ENCODE data around the gene CEP126. TPM values are rescaled to one million over a fixed set of nuclear protein-coding genes. Genes with fewer than 3 reads are reported as not detected.

Gene CEP126
- total RNA-seq (2014; rRNA removed; shearing (Covaris generic)), result 1.1 and 1.2 TPM in 2 replicates

DNA sequence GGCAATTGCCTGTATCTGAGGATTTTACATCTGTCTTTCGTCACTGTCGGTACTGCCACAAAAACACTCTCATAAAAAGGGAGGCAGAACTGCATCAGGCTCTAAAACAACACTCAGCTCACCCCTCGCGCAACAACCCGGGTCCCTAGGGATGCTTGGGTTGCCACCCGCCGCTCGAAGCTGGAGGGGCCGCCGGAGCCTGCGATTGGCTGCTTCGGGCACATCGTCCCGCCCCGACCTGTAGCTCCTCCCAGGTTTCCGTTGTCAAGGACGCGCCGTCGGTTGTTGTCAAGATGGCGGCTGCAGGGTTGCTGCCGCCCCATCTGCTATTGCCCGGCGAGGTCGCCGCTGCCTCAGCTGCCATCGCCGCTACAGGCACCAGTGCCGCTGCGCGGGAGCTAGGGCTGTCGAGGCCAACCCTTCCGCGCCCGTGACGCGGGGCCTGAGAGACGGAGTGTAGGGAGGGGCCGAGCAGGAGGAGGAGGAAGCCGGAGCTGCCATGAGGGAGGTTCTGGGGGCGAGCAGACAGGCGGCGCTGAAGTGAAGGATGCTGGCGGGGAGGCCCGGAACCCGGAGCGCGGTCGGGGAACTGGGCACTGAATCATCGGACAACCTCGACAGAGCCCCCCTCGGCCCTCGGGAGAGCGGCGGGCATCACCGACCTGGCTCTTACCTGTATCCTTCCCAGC, at the start of gene CEP126:
Gene CEP126, plus strand, starts transcription at position 273 of the 689 bp plus-strand sequence. Its CDS starts 275 bp downstream, at position 548.
- DNase-seq (ENCODE audit: low spot score), result peak; percentile 92

- no peak for DNase-seq (ENCODE audit: low spot score)
These were observed 48.0 kb upstream of the CEP126 start for GRCh38 chr11:101866619-101867491.

DNA sequence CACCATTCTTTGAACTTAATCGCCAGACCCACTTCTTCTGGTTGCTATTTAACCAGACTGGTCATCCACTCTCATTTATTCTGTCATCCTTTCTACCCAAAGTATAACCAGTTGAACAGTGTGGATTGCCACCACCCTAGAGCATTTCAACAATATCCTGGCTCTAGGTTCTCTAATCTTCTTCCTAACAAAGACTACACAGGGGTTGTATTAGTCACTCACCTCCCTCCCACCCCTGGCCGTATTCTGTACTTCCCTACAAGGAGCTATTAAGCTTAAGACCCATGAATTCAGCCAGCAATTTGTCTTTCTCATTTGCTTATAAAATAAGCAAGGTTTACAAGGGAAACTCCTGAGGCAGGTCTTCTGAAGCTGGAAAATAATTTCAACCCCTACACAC, 46.9 kb upstream of the CEP126 start:
- DNase-seq (ENCODE audit: low spot score), result no peak

DNA sequence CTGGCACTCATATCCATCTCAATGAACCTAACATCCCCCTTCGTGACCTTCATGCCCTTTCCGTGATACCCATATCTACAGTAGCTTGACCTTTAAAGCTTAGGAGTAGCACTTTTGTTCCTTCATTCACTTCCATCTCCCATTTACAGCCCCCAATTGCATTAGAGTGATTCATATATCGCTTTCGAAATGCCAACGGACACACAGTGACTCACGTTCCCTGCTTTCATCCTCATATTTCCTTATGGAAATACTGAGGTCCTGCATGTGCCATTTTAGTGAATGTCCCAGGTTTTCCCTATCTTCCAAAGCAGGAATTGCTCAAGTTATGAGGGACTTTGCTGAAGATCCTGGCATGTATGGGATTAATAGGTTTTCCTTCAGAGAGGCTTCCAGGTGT, 44.3 kb upstream of the CEP126 start:
- peak; percentile 21 for DNase-seq (ENCODE audit: low spot score)

DNA sequence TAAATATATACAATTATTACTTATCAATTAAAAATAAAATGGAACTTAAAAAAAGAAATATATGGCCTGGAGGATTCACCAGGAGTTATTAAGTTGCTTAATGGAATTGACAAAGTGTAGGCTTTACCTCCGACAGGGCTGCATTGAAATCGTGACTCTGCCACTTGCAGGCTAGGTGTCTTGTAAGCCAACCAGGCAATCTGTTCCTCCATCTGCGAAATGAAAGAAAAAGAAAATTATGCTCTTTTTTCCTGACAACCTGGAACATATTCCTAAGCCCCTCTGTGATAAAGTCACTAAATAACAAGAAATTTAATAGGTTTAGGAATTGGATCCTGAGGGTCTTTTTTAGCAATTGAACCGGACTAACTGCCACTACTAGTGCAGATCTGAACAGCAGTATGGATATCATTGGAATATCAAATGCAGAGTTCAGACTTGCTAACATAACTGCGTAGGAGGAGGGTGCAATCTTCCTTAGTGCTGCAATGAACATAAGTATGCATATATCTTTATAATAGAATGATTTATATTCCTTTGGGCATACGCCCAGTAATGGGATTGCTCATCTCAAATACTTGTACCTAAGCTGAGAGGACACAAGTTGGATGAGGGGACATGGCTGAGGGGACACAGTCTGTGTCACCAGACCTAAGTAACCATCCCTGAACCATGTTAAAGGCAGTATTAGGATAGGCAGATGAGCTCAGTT, 42.5 kb upstream of the CEP126 start:
- no peak for DNase-seq (ENCODE audit: low spot score)

- DNase-seq (ENCODE audit: low spot score), result peak; percentile 44
These were observed 34.6 kb upstream of the CEP126 start for GRCh38 chr11:101880222-101880621.

DNA sequence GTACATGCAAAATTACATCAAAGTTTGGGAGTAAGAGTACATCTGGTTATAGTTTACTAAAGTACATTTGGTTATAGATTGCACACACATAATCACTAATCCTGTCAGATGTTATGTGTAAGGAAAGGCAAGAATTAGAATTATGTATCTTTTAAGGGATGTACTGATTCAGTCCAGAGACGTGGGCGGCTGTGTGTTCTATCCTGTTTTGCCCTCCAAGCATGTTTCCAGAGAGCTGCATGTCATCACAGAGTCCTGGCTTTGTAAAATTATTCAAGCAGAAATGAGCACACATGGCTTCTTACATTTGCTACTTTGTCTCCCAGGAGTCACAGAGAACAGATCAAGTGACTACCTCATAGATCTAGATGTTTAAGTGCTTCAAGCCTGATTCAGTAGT, 33.2 kb upstream of the CEP126 start:
- DNase-seq (ENCODE audit: low spot score), result no peak

GRCh38 chr11:101885631-101886030, 29.2 kb upstream of the CEP126 start:
- no peak for DNase-seq (ENCODE audit: low spot score)

- no peak for DNase-seq (ENCODE audit: low spot score)
These were observed 25.0 kb upstream of the CEP126 start for GRCh38 chr11:101889767-101890166.

DNA sequence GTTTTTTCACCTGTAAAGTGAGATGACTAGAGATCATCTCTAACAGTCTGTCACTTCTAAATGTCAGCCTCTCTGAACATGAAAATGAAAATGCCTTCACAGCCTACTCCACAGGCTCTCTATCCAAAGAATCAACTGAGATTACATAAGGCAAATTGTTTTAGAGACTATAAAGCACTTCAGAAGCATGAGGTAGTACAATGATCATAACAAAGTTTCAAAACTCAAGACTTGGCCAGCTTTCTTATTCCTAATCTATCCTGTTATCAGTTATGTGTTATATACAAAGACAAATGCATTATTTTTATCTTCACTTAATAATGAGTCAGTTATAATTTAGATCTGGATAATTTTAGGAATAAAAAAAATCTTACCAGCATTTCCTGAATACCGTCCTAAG, 20.3 kb upstream of the CEP126 start:
- DNase-seq (ENCODE audit: low spot score), result no peak

GRCh38 chr11:101907815-101908214, 7.0 kb upstream of the CEP126 start:
- no peak for DNase-seq (ENCODE audit: low spot score)

- no peak for DNase-seq (ENCODE audit: low spot score)
These were observed 5.7 kb upstream of the CEP126 start for GRCh38 chr11:101909087-101909486.

- peak; percentile 49 for DNase-seq (ENCODE audit: low spot score)
These were observed 2.0 kb upstream of the CEP126 start for GRCh38 chr11:101912823-101913284.

DNA sequence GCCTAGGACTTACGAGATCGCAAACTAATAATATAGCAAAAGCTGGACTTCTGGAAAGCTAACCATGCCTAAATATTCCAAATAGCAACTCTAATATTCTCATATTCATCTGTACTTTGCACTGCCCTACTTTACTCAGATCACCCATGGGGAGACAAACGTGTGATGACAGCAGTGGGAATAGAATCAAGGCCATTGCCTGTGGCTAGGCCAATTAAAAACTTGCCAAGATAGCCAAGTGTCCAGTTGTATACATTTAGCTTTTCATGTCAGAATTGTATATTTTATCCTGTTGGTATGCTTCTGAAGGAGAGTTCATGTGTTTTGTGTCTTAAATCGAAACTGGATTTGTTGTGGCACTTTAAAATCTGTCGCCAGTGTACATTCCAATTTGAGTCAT, 1.2 kb upstream of the CEP126 start:
- no peak for DNase-seq (ENCODE audit: low spot score)

DNA sequence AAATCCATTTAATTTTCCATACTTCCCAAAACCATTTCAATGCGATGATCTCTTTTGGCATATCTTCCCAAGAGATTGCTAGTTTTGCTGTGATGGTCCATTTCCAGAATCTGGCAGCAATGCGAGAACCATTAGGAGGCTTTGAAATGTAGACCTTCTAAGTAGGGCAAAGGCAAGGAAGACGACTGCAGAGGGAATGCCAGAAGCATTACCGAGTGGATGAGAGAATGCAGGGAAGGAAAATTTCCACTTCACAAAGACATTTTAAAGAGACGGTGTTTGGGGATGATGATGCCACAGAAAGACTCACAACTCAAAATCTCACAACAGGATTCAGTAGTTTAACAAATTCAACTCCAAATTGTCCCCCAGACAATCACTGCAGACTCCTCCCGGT, 471 bp upstream of the CEP126 start:
- DNase-seq (ENCODE audit: low spot score), result peak; percentile 9

- peak; percentile 11 for DNase-seq (ENCODE audit: low spot score)
These were observed 1.0 kb downstream of the CEP126 start for GRCh38 chr11:101915791-101916291.

DNA sequence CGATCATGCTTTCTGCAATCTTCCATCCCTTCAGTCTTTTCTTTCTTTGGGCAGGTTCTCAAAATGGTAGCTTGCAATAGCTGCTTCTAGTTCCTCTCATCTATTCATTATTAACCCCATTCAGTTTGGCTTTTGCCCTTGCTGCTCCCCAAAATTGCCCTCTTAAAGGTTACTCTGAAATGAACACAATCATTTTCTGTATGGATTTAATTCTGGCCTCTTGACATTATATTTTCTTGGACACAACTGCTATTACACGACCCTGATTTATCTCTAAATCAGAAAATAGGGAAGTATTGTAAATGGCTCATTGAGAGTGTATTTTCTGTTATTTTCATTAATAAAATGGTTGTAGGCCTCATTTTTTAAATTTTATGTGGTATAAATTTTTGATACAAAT, 1.6 kb downstream of the CEP126 start, which contains the start of gene ANGPTL5:
Gene ANGPTL5, minus strand, starts transcription at position 101 of the 400 bp plus-strand sequence. CDS start 8,613 bp downstream, outside the sequence.
- no peak for DNase-seq (ENCODE audit: low spot score)

DNA sequence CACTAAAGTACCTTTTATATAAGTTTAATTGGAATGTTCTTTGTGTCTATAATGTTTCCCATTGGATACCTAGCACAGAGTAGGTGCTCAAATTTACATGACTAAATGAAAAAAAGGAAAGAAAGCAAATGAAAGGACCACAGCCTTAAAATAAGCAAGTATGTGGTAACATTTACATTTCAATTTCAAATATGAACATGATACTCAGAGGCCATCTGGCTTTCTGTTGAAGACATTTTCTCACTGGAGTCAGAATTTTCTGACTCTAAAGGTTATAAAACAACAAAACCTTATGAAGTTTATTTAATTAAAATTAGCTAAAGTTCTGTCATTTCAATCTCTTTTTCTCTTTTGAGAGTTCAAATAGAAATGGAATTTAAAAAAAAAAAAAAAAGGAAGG, 2.4 kb downstream of the CEP126 start:
- DNase-seq (ENCODE audit: low spot score), result no peak

DNA sequence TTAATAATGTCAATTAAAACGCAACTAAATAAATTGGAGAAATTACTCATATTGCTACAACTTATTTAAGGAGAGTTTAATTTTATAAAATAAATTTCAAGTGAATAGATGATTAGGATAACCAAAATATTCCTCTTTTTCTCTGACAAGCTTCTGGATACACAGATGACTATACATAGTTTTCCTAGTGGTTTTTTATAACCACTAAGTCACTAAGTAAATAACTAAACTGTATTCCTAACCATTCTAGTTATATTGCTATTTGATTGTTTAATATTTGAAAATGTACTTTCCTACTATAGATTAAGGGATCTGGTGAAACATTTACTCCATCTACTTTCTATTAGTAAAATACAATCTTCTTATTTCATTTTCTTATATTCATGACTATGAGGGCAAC, 6.2 kb downstream of the CEP126 start:
- no peak for DNase-seq (ENCODE audit: low spot score)

DNA sequence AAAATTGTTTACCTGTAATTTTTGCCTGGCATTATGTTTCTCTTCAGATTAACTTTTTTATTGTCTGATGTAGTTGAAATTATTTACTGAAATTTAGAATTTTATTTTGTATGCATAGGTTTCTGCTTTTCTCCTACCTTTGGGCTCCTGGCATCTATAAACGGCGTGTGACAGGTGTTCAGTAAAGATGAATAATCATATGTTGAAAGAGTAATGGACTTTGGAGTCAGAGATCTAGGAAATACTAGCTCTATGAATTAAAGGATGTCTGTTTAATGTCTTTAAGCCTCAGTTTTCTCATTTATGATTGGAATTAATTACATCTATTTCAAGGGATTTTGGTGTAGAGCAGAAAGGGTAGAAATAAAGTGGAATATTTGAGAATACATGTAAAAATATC, 8.7 kb downstream of the CEP126 start:
- DNase-seq (ENCODE audit: low spot score), result no peak

GRCh38 chr11:101929294-101929915, 14.6 kb downstream of the CEP126 start:
- no peak for DNase-seq (ENCODE audit: low spot score)
